GM18520 (cell line): ENCODE measurements around the gene MED1.
"Not testable (repeated sequence)": the region's sequence is repeated elsewhere in the genome, so short reads cannot be mapped to it uniquely, and the experiment has no call there.

Experiments used
- ATAC-seq: cut with Tn5 transposase; IDR thresholded peaks from one replicate; pipeline ENCODE4 v1.9.1; 2021; ENCODE audit not compliant: unreplicated experiment

The MED1 gene

DNA sequence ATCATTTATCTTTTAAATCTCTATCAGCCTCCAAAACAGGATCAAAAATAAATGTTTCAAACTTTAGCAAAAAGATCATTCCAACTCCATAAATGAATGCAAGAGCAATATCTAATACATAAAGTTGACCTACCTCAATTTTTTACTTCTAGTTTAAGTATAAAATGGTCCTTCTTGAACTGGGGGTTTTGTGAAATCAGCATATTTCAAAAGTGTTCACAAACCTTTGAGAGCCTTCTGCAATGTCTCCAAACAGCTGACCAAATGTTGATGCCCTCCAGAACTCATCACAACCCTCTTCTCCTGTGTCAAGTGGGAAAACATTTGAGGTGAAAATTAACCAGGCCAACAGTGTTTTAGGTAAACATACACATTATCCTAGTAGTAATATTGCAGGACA lies 7.7 kb downstream of the MED1 start:
- no peak for ATAC-seq

DNA sequence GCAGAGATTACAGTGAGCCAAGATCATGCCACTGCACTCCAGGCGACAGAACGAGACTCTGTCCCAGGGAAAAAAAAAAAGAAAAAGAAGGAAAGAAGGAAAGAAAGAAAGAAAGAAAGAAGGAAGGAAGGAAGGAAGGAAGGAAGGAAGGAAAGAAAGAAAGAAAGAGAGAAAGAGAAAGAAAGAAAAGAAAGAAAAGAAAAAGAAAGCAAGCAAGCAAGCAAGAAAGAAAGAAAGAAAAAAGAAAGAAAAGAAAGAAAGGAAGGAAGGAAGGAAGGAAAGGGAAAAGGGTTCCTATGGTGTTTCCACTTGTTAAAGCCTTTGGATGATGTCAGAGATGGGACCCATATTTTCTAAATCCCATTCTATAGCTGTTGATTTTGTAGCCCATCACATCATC lies 11.2 kb downstream of the MED1 start:
- ATAC-seq, result not testable (repeated sequence)

DNA sequence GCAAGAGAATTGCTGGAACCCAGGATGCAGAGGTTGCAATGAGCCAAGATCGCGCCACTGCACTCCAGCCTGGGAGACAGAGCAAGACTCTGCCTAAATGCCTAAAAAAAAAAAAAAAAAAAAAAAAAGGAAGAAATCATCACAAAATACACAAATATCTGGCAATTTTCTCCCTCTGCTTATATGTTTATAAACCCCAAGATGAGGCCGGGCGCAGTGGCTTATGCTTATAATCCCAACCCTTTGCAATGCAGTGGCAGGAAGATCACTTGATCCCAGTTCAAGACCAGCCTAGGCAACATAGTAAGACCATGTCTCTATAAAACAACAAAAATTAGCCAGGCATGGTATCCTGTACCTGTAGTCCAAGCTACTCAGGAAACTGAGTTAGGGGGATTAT lies 21.5 kb downstream of the MED1 start:
- ATAC-seq, result no peak

DNA sequence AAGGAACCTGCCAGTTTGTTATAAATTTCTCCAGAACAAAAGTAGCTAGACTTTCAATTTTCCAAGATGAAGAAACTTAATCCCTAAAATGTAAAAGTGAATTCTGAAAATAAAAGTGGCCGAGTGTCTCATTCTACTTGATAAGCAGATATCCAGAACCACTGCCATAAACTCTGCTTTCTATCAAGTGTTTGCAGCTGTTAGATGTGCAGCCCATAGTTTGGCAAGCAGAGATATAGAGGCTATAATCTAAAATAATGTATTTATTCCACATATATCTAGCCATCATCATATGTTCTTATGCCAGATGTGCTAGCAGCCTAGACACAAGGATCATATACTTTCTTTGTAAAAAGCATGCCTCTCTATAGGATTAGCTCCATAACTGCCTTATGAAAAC lies 34.9 kb downstream of the MED1 start:
- ATAC-seq, result no peak

DNA sequence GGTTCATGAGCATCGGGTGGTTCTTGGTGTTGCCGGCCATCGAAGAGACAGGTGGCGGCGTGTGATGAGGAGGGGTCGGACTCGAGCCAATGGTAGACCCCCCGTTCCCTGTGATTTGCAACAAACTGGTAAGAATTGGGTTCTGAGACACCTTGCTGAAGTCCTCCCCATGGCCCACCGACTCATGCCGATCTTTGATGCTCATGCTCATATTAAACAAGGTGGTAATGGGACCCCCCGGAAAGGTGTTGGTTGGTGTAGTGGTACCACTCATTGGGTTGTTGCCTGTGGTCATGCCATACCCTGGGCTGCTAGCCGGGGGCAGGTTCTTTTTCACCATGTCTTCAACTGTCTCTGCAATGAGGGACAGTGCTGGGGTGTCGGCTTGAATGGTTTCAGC lies 40.8 kb downstream of the MED1 start:
- ATAC-seq, result no peak

DNA sequence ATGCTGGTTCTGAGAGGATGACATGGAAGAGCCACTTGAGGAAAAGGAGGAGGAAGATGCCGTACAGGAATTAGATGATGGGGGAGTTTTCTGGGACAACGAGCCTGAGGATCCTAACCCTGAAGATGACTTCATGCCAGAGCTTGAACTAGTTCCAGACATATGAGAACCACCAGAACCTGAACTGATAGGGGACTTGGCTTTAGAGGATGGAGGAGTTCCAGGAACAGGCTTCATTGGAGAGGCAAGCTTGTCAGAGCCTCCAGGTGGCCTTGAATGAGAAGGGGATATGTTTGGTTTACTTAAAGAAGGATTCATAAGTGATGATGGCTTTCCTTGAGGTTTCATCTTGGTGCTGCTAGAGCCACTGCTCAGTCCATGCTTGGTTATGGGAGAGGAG lies 42.7 kb downstream of the MED1 start:
- ATAC-seq, result no peak

DNA sequence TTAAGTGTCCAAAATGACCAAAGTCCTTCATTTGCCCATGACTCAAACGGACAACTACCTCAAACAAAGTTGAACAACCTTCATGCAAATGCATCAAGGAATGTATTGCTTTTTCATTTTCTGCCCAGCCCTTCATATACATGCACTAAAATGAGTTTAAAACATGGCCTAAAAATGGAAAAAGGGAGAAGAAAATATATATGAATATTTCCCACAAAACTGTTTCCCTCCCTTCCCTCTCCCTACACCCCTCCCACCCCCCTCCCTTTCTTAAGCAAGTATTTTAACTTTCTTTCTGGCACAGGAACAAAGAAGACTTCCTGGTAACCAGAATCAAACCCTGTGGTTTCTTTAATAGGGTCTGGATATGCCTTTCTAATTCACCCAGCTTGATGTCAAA lies 44.1 kb downstream of the MED1 start:
- ATAC-seq, result no peak

DNA sequence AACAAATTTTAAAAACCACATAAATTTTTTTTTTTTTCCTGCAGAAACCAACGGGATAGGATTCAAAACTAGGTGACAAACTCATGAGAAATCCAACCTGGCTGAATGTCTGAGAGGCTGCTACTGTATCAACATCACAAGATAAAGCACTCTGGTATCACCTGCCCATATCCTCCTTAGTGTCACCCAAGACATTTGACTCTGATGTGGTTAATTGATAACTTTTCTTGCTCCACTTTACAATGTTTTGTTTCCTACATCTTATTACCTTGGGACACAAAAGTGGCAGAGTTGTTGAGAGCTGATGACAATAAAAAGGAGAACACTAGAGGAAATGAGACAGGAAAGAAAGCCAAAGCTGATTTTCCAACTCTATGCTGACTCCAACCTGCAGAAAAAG lies 45.6 kb downstream of the MED1 start:
- no peak for ATAC-seq

DNA sequence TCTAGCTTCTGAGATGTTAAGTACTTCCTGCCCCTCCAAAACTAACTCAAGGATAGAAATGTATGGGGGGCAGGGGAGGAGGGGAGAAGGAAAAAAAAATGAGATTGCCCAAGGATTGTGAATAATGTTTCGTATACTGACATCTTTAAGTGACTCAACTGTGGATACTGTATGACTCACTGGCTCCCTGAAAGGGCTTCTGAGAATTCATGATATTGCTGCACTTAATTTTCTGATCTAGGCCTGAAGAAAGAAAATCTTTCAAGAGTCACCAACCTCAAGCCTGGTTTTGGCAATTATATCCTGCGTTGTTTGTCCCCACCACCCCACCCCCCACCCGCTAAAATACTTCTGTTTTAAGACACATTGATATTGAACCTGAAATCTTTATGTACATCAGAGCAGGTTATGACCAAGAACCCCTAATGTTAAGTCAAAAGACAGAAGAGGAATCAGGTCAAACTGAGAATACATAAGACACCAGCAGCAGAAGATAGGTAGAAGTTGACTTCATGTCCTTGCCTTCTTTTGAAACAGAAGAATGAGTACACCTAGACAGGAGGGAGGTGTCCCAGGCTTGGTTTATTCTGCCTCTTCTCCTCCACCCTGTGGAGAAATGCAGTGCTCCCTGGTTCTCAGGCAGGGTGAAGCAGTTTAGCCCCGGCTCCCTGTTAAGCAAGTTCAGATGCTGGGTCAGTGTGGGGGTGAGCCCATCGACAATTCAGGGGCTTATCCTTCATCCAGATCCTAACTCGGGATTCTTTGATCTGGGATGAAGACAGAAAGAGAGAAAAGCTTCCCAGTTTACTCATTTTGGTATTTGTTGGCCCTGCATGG lies 46.3 kb downstream of the MED1 start:
- no peak for ATAC-seq

DNA sequence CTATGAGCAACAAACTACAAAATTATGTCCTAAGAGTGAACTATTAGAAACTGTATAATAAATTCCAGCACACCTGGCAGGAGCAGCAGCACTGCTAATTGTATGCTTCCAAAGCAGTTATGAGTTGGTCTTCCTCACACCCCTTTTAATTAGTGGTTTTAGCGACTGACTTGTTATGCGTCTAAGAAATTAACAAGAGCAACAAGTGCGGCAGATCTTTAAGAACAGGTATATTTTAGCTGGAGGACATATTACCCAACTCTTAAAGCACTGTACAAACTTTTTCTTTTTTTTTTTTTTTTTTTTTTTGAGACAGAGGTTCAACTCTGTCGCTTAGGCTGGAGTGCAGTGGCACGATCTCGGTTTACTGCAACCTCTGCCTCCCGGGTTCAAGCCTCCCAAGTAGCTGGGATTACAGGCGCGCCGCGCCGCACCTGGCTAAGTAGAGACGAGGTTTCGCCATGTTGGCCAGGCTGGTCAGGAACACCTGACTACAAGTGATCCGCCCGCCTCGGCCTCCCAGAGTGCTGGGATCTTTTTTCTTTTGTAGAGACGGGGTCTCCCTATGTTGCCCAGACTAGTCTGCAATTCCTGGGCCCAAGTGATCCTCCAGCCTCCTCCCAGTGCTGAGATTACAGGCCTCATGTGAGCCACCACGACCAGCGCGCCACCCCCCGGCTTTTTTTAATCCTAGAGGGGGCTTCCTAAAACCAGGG lies 48.0 kb downstream of the MED1 start:
- no peak for ATAC-seq

DNA sequence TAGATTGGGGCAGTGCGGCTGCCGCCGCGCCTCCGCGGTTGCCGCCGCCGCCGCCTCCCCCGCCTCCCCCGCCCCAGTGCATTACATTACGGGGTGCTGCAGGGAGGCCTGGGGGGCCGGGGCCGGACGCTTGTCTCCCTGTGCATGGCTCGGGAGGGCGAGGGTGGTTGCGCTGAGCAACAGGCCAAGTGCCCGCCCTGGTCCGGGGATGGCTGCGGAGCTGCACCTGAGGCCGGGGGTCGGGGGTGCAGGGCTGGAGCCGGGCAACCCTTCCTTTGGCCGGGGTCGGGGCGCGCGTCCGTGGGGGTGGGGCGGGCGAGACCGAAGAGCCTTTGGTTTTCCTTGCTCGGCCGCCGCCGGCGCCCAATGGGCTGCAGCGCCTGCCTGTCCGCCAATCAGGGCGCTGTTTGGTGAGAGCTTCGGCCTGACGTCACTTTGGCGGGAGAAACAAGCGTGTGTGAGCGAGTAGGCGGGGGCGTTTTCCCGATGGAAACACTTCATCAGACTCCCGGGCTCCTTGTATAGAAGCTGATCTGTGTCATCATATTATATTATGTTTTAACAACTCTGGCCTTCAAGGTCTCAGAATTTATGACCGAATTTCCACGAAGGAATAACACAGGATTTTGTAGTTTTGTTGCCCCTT lies 48.7 kb downstream of the MED1 start:
- peak; percentile 52 for ATAC-seq

DNA sequence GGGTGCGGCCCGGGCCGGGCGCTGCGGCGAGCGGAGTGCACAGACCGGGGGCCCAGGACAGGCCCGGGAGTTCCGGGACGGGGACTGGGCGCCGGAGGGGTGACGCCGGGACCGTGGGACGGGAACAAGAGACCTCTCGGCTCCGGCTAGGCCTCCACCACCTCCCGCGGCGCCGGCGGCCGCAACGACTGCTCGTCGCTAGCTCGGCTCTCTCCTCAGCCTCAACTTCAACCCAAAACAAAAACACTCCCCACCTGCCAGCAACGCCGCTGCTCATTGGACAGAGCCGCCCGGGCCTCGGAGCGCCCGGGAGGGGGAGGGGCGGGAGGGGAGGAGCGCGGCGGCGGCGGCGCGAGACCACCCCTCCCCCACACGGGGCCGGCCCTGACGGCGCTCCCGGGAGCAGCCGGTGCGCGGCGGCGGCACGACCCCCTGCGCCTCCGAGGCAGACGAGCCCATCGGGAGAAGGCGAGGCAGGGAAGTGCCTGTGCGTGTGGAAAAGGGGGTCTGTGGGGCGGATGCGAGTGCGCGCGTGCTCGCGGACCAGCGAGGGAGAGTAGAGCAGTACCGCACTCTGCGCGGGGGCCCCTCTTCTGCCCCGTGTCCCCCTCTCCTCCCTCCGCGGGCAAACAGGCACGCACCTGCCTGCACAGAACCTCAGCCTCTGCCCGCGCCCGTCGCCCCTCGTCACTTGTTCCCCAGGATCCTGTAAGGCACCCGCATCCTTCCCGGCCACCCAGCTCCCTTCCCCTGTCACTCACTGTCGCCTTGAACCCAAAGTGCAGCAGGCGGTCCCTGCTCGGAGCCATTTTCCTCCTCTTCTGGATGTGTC lies 49.4 kb downstream of the MED1 start, which contains the start of gene FBXL20:
Gene FBXL20, minus strand, starts transcription at position 215 of the 832 bp plus-strand sequence. CDS start 224 bp downstream, outside the sequence.
- peak; percentile 80 for ATAC-seq

DNA sequence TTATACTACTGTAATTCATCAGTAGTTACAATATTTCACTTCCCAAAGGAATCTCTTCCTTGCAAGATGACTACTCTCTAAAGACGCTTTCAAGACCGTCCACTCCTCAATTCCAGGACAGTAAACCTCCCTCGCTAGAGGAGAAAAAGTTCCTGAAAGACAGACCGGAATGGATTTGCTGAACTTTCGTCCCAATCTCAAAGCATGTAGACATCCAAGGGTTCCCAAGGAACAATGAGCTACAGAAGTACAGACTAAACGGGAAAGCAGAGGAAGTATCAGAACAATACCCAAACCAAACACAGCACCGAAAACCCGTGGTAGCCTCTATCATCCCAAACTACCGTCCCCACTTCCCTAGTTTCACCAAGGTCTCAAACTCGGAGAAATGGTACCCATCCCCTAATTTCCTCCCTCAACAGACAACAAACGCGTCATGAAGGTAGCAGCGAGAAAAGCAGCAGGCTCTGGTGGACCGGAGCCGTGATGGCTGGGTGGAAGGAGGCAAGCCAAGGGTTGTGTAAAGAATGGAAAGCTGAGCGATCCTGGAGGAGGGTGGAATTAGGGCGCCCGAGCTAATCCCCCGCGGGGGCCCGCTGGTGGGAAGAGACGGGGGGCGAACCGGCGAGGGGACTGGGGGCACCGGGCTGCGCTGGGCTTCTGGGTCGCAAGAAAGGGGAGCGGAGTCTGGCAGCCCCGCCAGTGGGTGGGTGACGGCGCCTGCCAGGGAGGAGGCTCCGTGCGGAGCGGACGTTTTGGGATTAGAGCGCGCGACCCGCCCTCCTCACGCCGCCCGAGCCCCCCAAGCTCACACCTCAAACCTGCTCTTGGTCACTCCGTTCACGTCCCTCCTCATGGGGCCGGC lies 50.3 kb downstream of the MED1 start:
- no peak for ATAC-seq

DNA sequence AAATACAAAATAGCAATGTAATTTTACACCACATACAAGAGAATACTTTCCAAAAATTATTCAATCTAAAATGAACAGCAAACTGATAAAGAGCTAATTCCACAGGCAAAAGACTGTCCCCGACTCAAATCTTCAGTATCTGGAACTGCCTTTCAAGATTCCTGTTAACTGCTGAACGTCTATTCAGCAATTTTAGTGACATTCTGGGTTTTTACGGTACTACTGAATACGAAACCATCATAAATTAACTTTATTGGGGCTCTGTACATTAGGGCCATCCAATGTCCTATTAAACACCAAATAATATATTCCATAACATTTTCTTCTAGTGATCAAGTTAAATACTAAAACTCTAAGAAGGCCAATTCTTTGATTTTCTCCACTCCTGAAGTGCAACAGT lies 51.3 kb downstream of the MED1 start:
- no peak for ATAC-seq

DNA sequence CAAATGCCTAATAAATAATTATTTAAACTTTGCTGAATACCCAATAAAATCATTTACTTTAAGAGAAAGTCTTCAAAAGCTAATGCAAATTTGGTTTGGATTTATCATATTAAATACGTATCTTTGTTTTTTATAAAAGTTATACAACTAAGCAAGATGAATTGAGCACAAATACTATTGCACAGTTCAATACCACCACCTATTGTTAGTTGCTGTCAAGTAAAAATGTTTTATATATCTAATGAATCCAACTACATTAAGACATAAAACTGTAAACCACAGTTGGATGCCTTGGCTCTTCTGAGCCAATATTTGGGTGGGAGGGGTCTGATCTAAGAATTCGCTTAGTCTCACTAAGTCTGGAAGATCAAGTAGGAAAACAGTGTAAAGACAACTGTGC lies 57.3 kb downstream of the MED1 start:
- ATAC-seq, result no peak

DNA sequence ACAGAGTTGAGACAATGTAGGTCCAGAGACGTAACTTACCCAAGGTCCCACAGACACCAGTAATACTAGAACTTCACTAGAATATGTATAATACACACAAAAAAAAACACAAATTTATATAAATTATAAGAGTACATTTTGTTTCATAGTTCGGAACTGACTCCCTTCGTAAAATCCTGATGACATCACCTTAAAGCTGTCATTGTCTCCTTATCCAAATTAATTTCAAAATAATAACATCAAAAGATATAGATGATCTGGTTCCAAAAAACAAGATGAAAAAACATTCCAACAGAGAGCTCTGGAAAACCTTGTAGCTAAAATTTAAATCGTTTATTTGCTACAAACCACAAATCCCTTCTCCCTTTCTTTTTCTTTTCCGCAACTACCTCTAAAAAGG lies 59.6 kb downstream of the MED1 start:
- no peak for ATAC-seq

DNA sequence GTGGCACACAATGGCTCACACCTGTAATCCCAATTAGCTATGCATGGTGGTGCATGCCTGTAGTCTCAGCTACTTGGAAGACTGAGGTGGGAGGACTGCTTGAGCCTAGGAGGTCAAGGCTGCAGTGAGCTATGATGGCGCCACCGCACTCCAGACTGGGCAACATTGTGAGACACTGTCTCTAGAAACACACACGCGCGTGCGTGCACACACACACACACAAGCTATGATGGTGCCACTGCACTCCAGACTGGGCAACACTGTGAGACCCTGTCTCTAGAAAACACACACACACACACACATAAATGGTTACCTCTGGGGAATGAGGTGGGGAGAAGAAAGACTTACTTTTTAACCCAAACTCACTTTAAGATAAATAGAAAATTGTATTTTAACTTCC lies 66.0 kb downstream of the MED1 start:
- no peak for ATAC-seq

DNA sequence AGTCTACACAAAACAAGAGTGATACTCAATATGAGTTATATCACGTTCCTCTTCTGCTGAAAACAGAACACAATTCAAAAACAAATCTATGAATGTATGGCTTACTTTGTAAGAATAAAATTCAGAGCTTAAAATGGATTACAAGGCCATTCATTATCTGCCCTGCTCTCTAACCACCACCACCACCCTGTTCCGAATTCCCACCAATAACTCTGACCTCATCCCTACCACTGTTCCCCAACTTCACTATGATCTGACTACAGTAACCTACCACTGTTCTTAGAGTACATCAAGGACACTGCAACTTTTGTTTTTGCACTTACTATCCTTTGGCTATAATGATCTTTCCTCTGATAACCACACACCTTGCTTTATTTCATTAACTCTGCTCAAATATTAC lies 70.9 kb downstream of the MED1 start:
- no peak for ATAC-seq

DNA sequence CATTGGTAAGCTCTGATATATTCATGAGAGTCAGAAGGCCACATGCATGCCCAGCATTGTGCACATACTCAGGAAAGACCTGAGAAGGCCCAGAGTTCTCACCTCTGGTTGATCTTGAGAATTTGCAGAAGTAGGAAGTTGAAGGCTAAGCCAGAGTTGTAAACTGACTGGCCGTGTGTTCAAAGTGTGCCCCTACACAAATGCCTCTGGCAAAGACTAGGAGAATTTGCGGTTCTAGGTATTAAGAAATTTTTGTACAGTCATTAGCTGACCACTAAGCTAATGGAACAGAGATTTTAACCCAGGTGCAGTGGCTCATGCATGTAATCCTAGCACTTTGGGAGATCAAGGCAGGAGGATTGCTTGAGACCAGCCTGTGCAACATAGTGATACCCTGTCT lies 74.6 kb downstream of the MED1 start:
- no peak for ATAC-seq

DNA sequence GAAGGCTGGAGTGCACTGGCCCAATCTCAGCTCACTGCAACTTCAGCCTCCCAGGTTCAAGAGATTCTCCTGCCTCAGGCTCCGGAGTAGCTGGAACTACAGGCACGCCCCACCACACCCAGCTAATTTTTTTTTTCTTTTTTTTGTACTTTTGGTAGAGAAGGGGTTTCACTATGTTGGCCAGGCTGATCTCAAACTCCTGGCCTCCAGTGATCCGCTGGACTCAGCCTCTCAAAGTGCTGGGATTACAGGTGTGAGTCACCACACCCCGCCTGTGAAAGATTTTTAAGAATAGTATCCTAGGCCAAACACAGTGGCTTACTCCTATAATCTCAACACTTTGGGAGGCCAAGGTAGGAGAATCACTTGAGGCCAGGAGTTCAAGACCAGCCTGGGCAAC lies 83.3 kb downstream of the MED1 start:
- ATAC-seq, result not testable (repeated sequence)
